ENCODE results near the gene NET1.

DNA sequence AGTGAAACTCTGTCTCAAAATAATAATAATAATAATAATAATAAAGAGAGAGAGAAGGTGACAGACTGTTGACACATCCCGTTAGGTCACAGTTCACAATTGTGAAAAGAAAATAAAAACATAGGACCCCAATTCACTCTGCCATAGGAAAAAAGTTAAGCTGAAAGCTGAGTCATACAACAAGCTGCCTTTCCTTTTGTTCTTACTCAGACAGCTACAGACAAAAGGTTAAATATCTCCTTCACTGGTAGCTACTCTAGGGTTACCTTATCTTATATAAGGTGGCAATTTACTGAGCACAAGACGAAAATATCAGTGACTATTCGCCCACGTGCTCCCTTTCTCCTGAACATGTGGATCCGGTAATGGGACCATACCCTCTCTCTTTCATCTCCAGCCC, 25.2 kb upstream of the NET1 start:
- TF ChIP-seq, protein P1, sequence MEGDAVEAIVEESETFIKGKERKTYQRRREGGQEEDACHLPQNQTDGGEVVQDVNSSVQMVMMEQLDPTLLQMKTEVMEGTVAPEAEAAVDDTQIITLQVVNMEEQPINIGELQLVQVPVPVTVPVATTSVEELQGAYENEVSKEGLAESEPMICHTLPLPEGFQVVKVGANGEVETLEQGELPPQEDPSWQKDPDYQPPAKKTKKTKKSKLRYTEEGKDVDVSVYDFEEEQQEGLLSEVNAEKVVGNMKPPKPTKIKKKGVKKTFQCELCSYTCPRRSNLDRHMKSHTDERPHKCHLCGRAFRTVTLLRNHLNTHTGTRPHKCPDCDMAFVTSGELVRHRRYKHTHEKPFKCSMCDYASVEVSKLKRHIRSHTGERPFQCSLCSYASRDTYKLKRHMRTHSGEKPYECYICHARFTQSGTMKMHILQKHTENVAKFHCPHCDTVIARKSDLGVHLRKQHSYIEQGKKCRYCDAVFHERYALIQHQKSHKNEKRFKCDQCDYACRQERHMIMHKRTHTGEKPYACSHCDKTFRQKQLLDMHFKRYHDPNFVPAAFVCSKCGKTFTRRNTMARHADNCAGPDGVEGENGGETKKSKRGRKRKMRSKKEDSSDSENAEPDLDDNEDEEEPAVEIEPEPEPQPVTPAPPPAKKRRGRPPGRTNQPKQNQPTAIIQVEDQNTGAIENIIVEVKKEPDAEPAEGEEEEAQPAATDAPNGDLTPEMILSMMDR (conservative IDR thresholded peaks at IDR 0.05), result no peak
- no peak for TF ChIP-seq ZFX (IDR thresholded peaks at IDR 0.05)

All from C4-2B (cell line).